Measurements from ENCODE around the gene SLC6A3. TPM values are rescaled to one million over a fixed set of nuclear protein-coding genes. Genes with fewer than 3 reads are reported as not detected.
"Not testable (repeated sequence)": the region's sequence is repeated elsewhere in the genome, so short reads cannot be mapped to it uniquely, and the experiment has no call there.

SLC6A3 gene
- total RNA-seq, 1 experiment from 2014 or later, result not detected

GRCh38 chr5:1478271-1479035 lies 33.2 kb upstream of the SLC6A3 start:
- DNase-seq (ENCODE audit: low spot score), result no peak

- no peak for DNase-seq (ENCODE audit: low spot score)
Measured at GRCh38 chr5:1477341-1477740, 32.1 kb upstream of the SLC6A3 start.

GRCh38 chr5:1476967-1477310 lies 31.7 kb upstream of the SLC6A3 start:
- no peak for DNase-seq (ENCODE audit: low spot score)

- DNase-seq (ENCODE audit: low spot score), result no peak
Measured at GRCh38 chr5:1476181-1476966, 31.1 kb upstream of the SLC6A3 start.

- DNase-seq (ENCODE audit: low spot score), result not testable (repeated sequence)
Measured at GRCh38 chr5:1475544-1475900, 30.3 kb upstream of the SLC6A3 start.

- no peak for DNase-seq (ENCODE audit: low spot score)
Measured at GRCh38 chr5:1474866-1475543, 29.8 kb upstream of the SLC6A3 start.

GRCh38 chr5:1474183-1474839 lies 29.1 kb upstream of the SLC6A3 start:
- DNase-seq (ENCODE audit: low spot score), result no peak

GRCh38 chr5:1473746-1474145 lies 28.5 kb upstream of the SLC6A3 start:
- no peak for DNase-seq (ENCODE audit: low spot score)

GRCh38 chr5:1472964-1473628 lies 27.9 kb upstream of the SLC6A3 start:
- no peak for DNase-seq (ENCODE audit: low spot score)

- no peak for DNase-seq (ENCODE audit: low spot score)
Measured at GRCh38 chr5:1471997-1472963, 27.0 kb upstream of the SLC6A3 start.

GRCh38 chr5:1471240-1471853 lies 26.1 kb upstream of the SLC6A3 start:
- DNase-seq (ENCODE audit: low spot score), result no peak

- DNase-seq (ENCODE audit: low spot score), result no peak
Measured at GRCh38 chr5:1470762-1471211, 25.5 kb upstream of the SLC6A3 start.

GRCh38 chr5:1468629-1469527 lies 23.6 kb upstream of the SLC6A3 start:
- no peak for DNase-seq (ENCODE audit: low spot score)

GRCh38 chr5:1468247-1468612 lies 23.0 kb upstream of the SLC6A3 start:
- DNase-seq (ENCODE audit: low spot score), result peak; percentile 30

GRCh38 chr5:1467341-1468246 lies 22.4 kb upstream of the SLC6A3 start:
- DNase-seq (ENCODE audit: low spot score), result no peak

GRCh38 chr5:1466631-1467265 lies 21.5 kb upstream of the SLC6A3 start:
- no peak for DNase-seq (ENCODE audit: low spot score)

GRCh38 chr5:1465966-1466471 lies 20.8 kb upstream of the SLC6A3 start:
- DNase-seq (ENCODE audit: low spot score), result no peak

Data from HT-29 (cell line).